Suprapubic skin (tissue), 4 donors: ENCODE results near the gene GRID1. TPM values are rescaled to one million over a fixed set of nuclear protein-coding genes. Genes with fewer than 3 reads are reported as not detected.
A peak's percentile ranks its signal among the peaks of the same experiment; 100 is the strongest.

Source experiments
- DNase-seq, 2 donors: peaks; one replicate each; pipeline ENCODE4 v3.0.0-alpha.2; 2019; ENCODE audit warnings: low spot score in 2 of 2
- H3K27ac ChIP-seq: fragments of 200-600 bp; sonication (generic); one replicate; pipeline ENCODE4 v1.5.1; 2019
- H3K27me3 ChIP-seq: fragments of 200-600 bp; sonication (generic); one replicate; pipeline ENCODE4 v1.5.1; 2019
- H3K36me3 ChIP-seq: fragments of 200-600 bp; sonication (generic); one replicate; pipeline ENCODE4 v1.5.1; 2019
- H3K4me1 ChIP-seq: fragments of 200-600 bp; sonication (generic); one replicate; pipeline ENCODE4 v1.5.1; 2019
- H3K4me3 ChIP-seq: fragments of 200-600 bp; sonication (generic); one replicate; pipeline ENCODE4 v1.5.1; 2019; ENCODE audit warnings: mild to moderate bottlenecking
- H3K9me3 ChIP-seq: fragments of 200-600 bp; sonication (generic); one replicate; pipeline ENCODE4 v1.5.1; 2019
- CTCF ChIP-seq, 2 donors: fragments of 200-600 bp in 1 of 2; fragments of 450-650 bp in 1 of 2; sonication (generic) in 1 of 2; IDR thresholded peaks; one replicate each; pipeline ENCODE4 v1.5.1; 2016 to 2019; ENCODE audit warnings: antibody characterized with exemption in 2 of 2, mild to moderate bottlenecking in 1 of 2, moderate library complexity in 1 of 2
- EP300 ChIP-seq: sonication (generic); formaldehyde crosslinking; IDR thresholded peaks from one replicate; pipeline ENCODE4 v1.6.1; 2017; ENCODE audit warnings: antibody characterized with exemption
- POLR2A ChIP-seq, 2 donors: fragments of 450-650 bp; IDR thresholded peaks; one replicate each; pipeline ENCODE4 v1.6.1; 2017; ENCODE audit warnings: antibody characterized with exemption in 2 of 2, mild to moderate bottlenecking in 2 of 2, moderate library complexity in 2 of 2
- POLR2AphosphoS5 ChIP-seq, 3 donors: sonication (generic); formaldehyde crosslinking; IDR thresholded peaks; one replicate each; pipeline ENCODE4 v1.6.1; 2017; ENCODE audit warnings: antibody characterized with exemption in 3 of 3
- WGBS: methylation state at CpG from one replicate; pipeline ENCODE4 v1.1.5; 2018; 5-methylcytosine and 5-hydroxymethylcytosine counted together
- total RNA-seq, 4 donors: library from RNA; depleted of rRNA; stranded (reverse); fragments of >200 nt; gene quantifications; one replicate each; pipeline ENCODE4 v1.1.0, GENCODE V29; 2016

GRID1 gene
- total RNA-seq, 4 donors from 2014 or later: 1.8 to 3.1 (median 2.4) TPM

DNA sequence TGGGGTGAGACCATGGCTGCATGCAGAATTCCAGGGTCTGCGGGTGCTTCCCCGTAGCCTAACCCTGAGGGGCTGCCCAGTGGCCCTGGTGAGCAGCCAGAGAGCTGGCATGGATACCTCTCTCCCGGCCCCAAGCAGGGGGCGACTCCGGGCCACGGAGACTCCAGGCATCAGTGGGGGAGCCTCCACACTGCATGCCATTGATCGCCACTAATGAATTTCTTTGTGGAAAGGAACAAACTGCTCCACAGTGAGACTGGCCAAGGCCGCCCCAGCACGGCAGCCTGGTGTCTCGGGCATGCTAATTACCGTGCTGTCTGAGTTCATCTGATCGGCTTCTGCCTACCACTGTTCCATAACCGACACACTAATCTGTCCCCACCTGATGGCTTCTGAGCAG, 184.4 kb downstream of the GRID1 start:
- Histone ChIP-seq H3K27me3 (no peaks in the 10 kb centered on the region), H3K27ac (no peak overlapping the region), H3K4me3 (no peak overlapping the region), H3K9me3 (no peaks in the 10 kb centered on the region), H3K4me1 (no peaks in the 10 kb centered on the region), H3K36me3 (no peaks in the 10 kb centered on the region)
- TF ChIP-seq POLR2A (IDR thresholded peaks at IDR 0.05) (no peak), EP300 (no peak), POLR2AphosphoS5 (IDR thresholded peaks at IDR 0.05) (no peak), CTCF (IDR thresholded peaks at IDR 0.05) (no peak)
- 82% methylated on average over 8 of the region's 13 CpGs for WGBS
- peak; percentile 36 to 52 for DNase-seq

DNA sequence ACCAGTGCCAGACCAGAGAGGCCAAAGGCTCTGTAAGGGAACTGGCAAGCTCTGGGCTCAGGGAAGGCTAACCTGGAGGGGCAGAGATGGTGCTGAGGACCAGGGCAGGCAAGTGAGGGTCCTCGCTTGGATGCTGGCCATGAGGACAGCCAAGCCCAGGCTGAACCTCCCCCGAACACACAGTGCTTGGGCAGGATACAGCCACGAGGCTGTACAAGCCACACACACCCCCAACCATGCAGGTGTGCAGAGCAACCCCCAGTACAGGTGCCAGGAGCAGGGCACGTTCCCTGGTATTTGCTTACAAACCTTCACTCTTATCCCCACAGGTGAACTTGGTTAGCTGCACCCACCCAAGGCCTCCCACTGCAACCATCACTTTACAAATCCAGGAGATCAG, 185.7 kb downstream of the GRID1 start:
- no peaks in the 10 kb centered on the region for H3K9me3 ChIP-seq
- WGBS: no CpG with 5 or more reads among the region's 4 CpGs
- peak; percentile 28 to 29 for DNase-seq
- no peak overlapping the region for H3K27ac ChIP-seq
- H3K27me3 ChIP-seq: no peaks in the 10 kb centered on the region
- no peaks in the 10 kb centered on the region for H3K4me1 ChIP-seq
- H3K4me3 ChIP-seq: no peak overlapping the region
- no peaks in the 10 kb centered on the region for H3K36me3 ChIP-seq
- TF ChIP-seq POLR2A (IDR thresholded peaks at IDR 0.05) (no peak), POLR2AphosphoS5 (IDR thresholded peaks at IDR 0.05) (no peak), EP300 (no peak), CTCF (IDR thresholded peaks at IDR 0.05) (no peak)

DNA sequence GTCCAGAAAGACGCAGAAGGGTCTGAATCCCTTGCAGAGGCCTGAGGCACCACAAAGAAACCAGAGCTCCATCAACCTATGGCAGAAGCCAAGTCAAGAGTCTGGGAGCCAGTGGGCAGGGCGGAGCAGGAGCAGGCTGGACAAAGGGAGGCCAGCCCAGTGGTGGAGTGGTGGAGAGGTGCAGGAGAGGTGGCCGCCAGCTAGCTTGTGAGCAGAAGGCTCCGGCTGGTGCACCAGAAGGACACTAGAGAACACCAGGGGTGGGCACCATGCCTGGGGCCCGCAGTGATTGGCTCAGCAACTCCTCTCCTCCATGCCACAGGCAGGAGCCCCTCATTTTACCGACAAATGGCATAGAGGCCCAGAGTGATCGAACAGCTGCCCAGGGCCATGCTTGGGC, 186.6 kb downstream of the GRID1 start:
- no peaks in the 10 kb centered on the region for H3K4me1 ChIP-seq
- no peaks in the 10 kb centered on the region for H3K27me3 ChIP-seq
- 95% methylated on average over 5 of the region's 7 CpGs for WGBS
- H3K36me3 ChIP-seq: no peaks in the 10 kb centered on the region
- peak; percentile 27 to 44 for DNase-seq
- no peak overlapping the region for H3K4me3 ChIP-seq
- no peaks in the 10 kb centered on the region for H3K9me3 ChIP-seq
- no peak overlapping the region for H3K27ac ChIP-seq
- no peak for TF ChIP-seq POLR2A (IDR thresholded peaks at IDR 0.05)
- no peak for TF ChIP-seq CTCF (IDR thresholded peaks at IDR 0.05)
- TF ChIP-seq EP300: no peak
- no peak for TF ChIP-seq POLR2AphosphoS5 (IDR thresholded peaks at IDR 0.05)

- TF ChIP-seq EP300 (no peak), POLR2AphosphoS5 (IDR thresholded peaks at IDR 0.05) (no peak), CTCF (IDR thresholded peaks at IDR 0.05) (no peak), POLR2A (IDR thresholded peaks at IDR 0.05) (no peak)
- WGBS: 59% methylated on average over 6 of the region's 6 CpGs
- peak; percentile 25 to 56 for DNase-seq
- no peak overlapping the region for H3K27ac ChIP-seq
- no peaks in the 10 kb centered on the region for H3K27me3 ChIP-seq
- H3K4me1 ChIP-seq: no peaks in the 10 kb centered on the region
- H3K4me3 ChIP-seq: no peak overlapping the region
- H3K9me3 ChIP-seq: no peaks in the 10 kb centered on the region
- no peaks in the 10 kb centered on the region for H3K36me3 ChIP-seq
Observed at GRCh38 chr10:86179153-86179524, 187.5 kb downstream of the GRID1 start.

DNA sequence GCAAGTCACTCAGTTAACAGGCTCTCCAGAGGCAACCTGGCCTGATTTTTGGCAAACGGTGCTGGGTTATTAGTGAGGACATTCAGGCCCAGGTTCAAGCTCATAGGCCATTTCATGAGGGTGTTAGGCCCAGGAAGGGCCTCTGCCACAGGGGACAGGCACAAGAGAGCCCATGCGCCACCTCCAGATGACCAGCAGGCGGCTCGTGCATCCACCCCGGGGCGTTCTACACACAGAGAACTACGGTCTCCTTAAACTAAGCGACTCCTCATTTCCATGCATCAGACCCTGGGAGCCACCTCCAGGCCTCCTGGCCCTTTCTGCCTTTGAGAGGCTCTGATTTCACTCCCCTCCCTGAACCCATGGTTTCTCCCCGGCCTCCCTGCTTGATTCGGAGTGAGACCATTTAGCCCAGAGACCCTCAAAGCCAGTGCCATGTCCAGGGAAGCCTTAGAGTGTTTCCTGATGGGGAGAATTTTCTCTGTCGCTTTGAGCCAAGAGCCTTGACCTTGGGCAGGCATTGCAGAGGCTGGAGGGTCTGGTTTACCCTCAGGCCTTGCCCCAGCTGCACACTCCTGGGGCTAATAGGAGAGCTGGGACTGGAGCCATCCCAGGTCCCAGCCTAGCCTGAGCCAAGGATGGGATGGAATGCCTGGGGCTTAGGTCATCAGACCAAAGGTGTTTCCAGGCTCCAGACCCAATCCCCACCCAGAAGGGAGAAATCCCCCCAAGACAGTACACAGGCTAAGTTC, 188.0 kb downstream of the GRID1 start:
- Histone ChIP-seq H3K4me3 (no peak overlapping the region), H3K27me3 (no peaks in the 10 kb centered on the region), H3K36me3 (no peaks in the 10 kb centered on the region), H3K9me3 (no peaks in the 10 kb centered on the region), H3K27ac (no peak overlapping the region), H3K4me1 (no peaks in the 10 kb centered on the region)
- 66% methylated on average over 4 of the region's 11 CpGs for WGBS
- peak; percentile 36 to 69 for DNase-seq
- TF ChIP-seq CTCF (IDR thresholded peaks at IDR 0.05) (no peak), POLR2AphosphoS5 (IDR thresholded peaks at IDR 0.05) (no peak), EP300 (no peak), POLR2A (IDR thresholded peaks at IDR 0.05) (no peak)
